GM12892 (cell line): Measurements from ENCODE around the gene KLHL40.
"Not testable (repeated sequence)": the region's sequence is repeated elsewhere in the genome, so short reads cannot be mapped to it uniquely, and the experiment has no call there.

Experiments
- DNase-seq: peaks from one replicate; pipeline ENCODE4 v3.0.0; 2011; ENCODE audit not compliant: insufficient read length
- FAIRE-seq: peaks from 2 replicates; lab custom pipeline; 2011; peaks lifted over from hg19 to GRCh38; lab: Jason Lieb, UNC
- POLR2A ChIP-seq: IDR thresholded peaks from 2 replicates; pipeline ENCODE4 v1.6.1; 2011; ENCODE audit warnings: low read depth, low read length, control low read depth
- POLR2AphosphoS5 ChIP-seq: IDR thresholded peaks from 2 replicates; pipeline ENCODE4 v1.6.1; 2011; ENCODE audit warnings: low read depth, low read length, control low read depth
- TAF1 ChIP-seq: IDR thresholded peaks from 2 replicates; pipeline ENCODE4 v1.6.1; 2011; ENCODE audit warnings: low read depth, mild to moderate bottlenecking, control low read depth, low read length, borderline replicate concordance

Gene KLHL40

DNA sequence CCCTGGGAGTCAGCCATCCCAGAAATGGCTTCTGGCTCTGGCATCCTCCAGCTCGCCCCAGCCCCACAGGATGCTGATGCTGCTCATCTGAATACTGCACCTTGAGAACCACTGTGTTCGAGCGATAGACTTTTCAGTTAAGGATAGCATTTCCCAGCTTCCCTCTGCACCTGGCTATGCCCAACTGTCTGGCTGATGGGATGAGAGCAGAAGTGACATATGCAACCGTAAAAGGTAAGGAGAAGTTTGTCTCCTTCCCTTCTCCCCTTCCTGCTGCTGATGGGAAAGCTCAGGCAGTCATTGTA lies 27.0 kb downstream of the KLHL40 start:
- no peak for DNase-seq
- no peak for FAIRE-seq
- TF ChIP-seq TAF1 (no peak), POLR2AphosphoS5 (no peak), POLR2A (no peak)

DNA sequence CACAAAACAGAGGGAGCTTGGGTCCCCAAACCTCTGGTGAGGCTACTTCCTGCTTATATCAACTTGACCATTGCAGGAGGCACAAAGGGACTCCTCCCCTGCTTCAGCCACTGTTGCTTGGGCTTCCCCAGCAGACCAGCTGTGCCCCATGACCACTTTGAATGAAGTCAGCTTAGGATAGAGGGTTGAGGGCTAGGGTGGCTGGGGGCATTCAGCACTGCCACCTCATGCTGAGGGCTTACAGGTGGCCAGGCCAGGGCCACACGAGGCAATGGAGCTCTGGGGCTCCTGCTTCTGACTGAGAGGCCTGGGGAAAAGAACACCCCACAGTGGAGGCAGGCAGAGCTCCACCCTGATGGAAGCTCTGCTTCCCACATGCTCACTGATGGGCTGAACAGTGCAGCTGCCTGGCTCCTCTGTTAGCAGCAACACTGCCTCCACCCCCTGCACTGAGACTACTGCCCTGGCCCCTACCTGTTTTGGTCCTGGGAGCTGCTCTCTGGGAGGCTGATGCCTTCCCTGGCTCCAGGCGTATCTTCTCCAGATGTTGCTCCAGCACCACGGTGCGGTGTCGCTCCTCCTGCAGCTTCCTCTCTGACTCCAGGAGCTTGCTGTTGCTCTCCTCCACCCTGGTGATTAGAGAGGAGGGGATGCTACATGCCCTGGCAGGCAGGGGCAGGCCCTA lies 27.5 kb downstream of the KLHL40 start:
- DNase-seq (peak; percentile 5), FAIRE-seq (no peak)
- TF ChIP-seq POLR2AphosphoS5 (no peak), POLR2A (no peak), TAF1 (no peak)

DNA sequence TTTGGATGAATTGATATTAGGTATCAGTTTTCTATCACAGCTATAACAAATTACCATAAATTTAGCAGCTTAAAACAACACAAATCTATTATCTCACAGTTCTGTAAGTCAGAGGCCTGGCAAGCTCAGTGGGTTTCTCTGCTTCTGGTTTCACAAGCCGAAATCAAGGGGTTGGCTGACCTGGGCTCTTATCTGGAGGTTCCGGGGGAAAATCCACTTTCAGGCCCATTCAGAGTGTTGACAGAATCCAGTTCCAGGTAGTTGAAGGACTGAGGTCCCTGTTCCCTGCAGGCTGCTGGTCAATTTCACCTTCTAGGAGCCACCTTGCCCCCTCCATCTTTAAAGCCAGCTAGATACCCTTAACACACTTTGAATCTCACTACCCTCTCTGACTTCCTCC lies 28.4 kb downstream of the KLHL40 start:
- FAIRE-seq (no peak), DNase-seq (no peak)
- TF ChIP-seq TAF1 (no peak), POLR2AphosphoS5 (no peak), POLR2A (no peak)

DNA sequence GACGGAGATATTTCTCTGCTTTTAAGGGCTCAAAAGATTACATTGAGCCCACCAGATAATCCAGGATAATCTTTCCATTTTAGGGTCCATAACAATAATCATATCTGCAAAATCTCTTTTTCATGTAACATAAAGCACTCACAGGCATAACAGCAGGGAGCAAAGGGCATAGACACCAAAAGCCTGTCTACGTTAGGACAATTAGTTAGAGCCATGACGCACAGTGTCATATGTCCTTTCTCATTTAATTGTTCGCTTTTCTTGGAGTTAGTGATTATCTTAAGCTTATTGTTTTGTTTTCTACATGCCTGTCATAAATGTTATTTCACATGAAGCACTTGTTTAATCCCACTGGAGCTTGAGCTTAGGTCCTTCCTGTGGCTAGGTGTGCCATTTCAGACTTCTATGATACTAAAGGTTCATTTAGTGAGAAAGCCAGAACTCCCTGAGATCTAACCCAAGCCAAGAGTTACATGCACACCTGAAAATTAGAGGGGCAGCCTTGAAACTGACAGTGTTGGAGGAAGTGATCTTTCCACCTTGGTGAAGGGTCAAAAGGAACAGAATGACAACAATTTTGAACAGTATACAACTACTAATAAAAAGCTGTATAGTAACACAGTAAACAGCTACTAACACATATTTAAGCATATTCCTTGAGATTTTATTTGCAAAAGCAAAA lies 29.0 kb downstream of the KLHL40 start:
- FAIRE-seq (no peak), DNase-seq (no peak)
- no peak for TF ChIP-seq POLR2A
- no peak for TF ChIP-seq TAF1
- no peak for TF ChIP-seq POLR2AphosphoS5

DNA sequence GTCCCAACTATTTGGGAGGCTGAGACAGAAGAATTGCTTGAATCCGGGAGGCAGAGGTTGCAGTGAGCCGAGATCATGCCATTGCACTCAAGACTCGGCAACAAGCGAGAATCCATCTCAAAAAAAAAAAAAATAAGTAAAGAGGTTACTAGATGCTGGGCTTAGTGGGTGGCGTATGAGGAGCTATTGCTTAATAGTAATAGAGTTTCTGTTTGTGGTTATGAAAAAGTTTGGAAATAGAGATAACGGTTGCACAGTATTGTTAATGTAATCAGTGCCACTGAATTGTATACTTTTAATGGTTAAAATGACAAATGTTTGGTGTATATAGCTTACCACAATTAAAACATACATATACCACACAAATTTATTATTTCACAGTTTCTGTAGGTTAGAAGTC lies 32.0 kb downstream of the KLHL40 start:
- TF ChIP-seq POLR2AphosphoS5 = no peak
- TF ChIP-seq TAF1 = no peak
- TF ChIP-seq POLR2A = no peak
- no peak for DNase-seq
- FAIRE-seq = no peak

DNA sequence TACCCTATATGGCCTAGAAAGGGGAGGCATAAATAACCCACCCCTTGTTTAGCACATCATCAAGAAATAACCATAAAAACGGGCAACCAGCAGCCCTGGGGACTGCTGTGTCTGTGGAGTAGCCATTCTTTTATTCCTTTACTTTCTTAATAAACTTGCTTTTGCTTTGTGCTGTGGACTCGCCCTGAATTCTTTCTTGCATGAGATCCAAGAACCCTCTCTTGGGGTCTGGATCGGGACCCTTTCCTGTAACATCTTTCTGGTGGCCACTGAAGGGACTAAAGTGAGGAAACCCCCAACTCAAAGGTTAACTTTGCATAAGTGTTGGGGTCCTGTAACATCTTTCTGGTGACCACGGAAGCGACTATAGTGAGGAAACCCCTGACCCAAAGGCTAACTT lies 33.0 kb downstream of the KLHL40 start:
- FAIRE-seq (no peak), DNase-seq (no peak)
- TF ChIP-seq TAF1 = no peak

DNA sequence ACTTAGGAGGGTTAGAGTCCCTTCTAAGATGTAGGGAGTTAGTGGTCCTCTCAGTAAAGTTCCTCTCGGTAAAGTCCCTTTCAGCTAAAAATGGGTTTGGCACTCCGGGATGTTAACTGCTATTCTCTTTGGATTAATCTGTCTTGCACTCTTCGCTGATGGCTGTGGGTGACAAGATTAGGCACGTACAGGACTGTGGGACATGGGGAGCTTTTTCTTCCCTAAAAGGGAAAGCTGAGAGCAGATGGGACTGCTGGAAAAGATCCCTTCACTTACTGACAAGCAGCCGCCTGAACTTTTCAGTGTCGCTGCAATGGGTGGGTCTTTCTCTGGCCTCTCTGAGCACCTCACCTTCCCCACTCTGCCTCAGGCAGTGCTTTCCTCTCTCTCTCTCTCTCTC lies 33.7 kb downstream of the KLHL40 start:
- DNase-seq (no peak), FAIRE-seq (no peak)
- TF ChIP-seq POLR2A (no peak), TAF1 (no peak), POLR2AphosphoS5 (no peak)

DNA sequence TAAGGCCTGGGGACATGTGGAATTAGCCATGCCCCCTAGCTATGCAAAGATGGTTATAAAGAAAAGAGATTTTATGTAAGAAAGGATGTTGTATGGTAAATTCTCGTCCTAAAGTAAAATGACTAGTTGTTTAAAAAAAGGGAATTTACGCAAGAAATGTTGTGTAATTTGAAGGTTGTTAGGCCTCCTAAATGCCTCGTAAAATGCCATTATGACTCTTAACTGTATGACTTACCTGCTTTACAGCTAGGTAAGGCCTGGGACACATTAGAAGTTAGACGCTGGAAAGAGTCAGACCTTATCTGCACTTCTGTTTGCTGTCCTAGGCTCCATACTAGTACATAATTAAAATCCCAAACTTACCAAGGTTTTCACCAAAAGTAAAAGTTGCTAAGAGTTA lies 34.8 kb downstream of the KLHL40 start:
- FAIRE-seq = no peak
- no peak for DNase-seq
- no peak for TF ChIP-seq TAF1

DNA sequence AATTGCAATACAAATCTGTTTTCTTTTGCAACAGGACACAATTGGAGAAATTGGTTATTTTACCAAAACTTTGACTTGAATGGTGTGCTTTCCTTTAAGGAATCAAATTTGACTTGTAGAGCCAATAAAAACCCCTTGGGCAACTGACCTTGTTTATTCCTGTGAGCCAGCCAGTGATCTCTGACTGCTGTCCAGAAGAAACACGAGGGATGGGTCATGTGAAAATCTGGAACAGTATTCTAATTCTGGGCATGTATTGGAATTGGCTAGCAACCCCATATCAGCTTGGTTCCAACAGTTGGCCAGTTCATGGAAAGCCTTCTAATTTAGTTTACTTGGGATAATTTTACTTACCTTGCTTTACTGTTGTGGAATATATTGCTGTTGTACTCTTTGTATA lies 36.4 kb downstream of the KLHL40 start:
- no peak for FAIRE-seq
- TF ChIP-seq TAF1 (no peak), POLR2A (no peak), POLR2AphosphoS5 (no peak)

DNA sequence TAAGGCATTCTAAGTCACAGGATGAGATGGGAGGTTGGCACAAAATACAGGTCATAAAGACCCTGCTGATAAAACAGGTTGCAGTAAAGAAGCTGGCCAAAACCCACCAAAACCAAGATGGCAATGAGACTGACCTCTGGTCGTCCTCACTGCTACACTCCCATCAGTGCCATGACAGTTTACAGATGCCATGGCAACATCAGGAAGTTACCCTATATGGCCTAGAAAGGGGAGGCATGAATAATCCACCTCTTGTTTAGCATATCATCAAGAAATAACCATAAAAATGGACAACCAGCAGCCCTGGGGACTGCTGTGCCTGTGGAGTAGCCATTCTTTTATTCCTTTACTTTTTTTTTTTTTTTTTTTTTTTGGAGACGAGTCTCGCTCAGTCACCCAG lies 37.1 kb downstream of the KLHL40 start:
- not testable (repeated sequence) for DNase-seq, FAIRE-seq

More for the DNA sequence above, 36.4 kb downstream of the KLHL40 start:
- no peak for DNase-seq

DNA sequence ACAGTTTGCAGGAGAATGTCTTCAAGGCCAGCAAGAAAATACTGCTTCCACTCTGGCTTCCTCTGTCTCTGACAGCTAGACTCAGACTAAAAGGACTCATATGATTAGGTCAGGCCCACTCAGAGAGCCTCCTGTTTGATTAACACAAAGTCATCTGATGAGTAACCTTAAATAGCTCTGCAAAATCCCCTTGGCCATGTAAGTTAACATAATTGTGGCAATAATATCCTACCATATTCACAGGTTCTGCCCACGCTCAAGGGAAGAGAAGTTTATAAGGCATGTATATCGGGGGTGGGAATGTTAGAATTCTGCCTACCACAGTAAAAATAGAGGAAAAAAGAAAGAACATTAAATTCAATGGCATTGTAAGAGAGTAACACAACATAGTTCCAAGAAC lies 37.9 kb downstream of the KLHL40 start:
- FAIRE-seq = no peak

DNA sequence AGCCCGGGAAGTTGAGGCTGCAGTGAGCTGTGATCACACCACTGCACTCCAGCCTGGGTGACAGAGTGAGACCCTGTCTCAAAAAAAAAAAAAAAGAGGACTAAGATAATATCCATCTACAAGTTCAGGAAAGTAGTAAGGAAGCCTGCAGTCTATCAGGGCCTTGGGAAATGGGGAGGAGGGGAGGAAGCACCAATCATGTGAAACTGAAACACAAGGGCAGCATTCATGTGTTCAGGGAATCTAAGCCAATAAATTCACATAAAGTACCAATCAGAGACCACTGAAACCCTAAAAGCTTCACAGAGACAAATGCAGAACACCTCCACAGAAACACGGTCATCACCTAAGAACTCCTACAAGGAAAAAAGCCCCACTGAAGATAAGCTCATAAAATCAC lies 40.1 kb downstream of the KLHL40 start:
- TF ChIP-seq POLR2A = no peak
- no peak for TF ChIP-seq POLR2AphosphoS5
- TF ChIP-seq TAF1 = no peak
- no peak for FAIRE-seq

More for the DNA sequence above, 37.9 kb downstream of the KLHL40 start:
- no peak for TF ChIP-seq POLR2AphosphoS5
- TF ChIP-seq POLR2A = no peak
- no peak for TF ChIP-seq TAF1
- no peak for DNase-seq

More for the DNA sequence above, 40.1 kb downstream of the KLHL40 start:
- DNase-seq = no peak
